ENCODE data around the gene VANGL1.

DNA sequence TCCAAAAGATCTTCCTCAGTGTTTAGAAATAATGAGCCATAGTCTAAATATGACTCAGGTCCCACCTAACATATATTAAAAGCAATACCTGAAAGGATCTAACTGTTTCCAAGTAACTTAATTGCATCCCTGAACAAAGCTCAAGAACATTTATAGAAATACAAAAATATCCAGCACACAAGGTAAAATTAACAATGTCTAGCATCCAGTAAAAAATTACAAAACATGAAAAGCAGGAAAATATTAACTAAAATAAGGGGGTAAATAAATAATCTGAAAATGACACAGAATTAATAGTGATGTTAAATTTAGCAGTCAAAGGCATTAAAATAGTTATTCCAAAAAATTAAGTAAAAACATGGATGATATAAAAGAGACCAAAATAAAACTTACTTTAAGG is 21.3 kb upstream of the VANGL1 start:
- TF ChIP-seq, protein P1, sequence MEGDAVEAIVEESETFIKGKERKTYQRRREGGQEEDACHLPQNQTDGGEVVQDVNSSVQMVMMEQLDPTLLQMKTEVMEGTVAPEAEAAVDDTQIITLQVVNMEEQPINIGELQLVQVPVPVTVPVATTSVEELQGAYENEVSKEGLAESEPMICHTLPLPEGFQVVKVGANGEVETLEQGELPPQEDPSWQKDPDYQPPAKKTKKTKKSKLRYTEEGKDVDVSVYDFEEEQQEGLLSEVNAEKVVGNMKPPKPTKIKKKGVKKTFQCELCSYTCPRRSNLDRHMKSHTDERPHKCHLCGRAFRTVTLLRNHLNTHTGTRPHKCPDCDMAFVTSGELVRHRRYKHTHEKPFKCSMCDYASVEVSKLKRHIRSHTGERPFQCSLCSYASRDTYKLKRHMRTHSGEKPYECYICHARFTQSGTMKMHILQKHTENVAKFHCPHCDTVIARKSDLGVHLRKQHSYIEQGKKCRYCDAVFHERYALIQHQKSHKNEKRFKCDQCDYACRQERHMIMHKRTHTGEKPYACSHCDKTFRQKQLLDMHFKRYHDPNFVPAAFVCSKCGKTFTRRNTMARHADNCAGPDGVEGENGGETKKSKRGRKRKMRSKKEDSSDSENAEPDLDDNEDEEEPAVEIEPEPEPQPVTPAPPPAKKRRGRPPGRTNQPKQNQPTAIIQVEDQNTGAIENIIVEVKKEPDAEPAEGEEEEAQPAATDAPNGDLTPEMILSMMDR (IDR thresholded peaks at IDR 0.05; ENCODE audit: low read depth, low read length): no peak
- TF ChIP-seq EZH2phosphoT487 (IDR thresholded peaks at IDR 0.05; ENCODE audit: low read depth): no peak
